IMR-90 (cell line): Measurements from ENCODE around the gene PSD2. TPM values are rescaled to one million over a fixed set of nuclear protein-coding genes. Genes with fewer than 3 reads are reported as not detected.

Experiments used
- ATAC-seq: fragments of 200-7000 bp; cut with Tn5 transposase; 2 replicates; pipeline ENCODE4 v1.9.1; 2020; ENCODE audit warnings: low read depth, mild to moderate bottlenecking, moderate library complexity
- BruUV-seq: library from RNA; stranded (reverse); fragments of 400-500 nt; replicated peaks from 2 replicates; lab custom pipeline; 2021; lab: Mats Ljungman, UMichigan
- CTCF ChIA-PET: fragments of 300-600 bp; formaldehyde crosslinking; extraction: SDS; loops from one replicate; lab custom pipeline; 2021; ENCODE audit warnings: antibody characterized with exemption; lab: Yijun Ruan, JAX
- POLR2A ChIA-PET: fragments of 300-600 bp; sonication (Branson Sonifier 250); formaldehyde crosslinking; loops from one replicate; lab custom pipeline; 2022; ENCODE audit warnings: antibody characterized with exemption; ENCODE audit not compliant: unreplicated experiment; lab: Charles Lee
- DNase-seq: peaks from one replicate; pipeline ENCODE4 v3.0.0; 2013
- H2AFZ ChIP-seq: replicated peaks from 2 replicates; pipeline ENCODE3; 2013; ENCODE audit warnings: low read length, mild to moderate bottlenecking; ENCODE audit not compliant: poor library complexity
- H2AK5ac ChIP-seq: 2 replicates; pipeline ENCODE4 v1.6.1; 2013; ENCODE audit warnings: low read depth, low read length, inconsistent platforms
- H2AK9ac ChIP-seq: replicated peaks from 2 replicates; pipeline ENCODE3; 2013; ENCODE audit warnings: mild to moderate bottlenecking, low read depth, low read length, moderate library complexity; ENCODE audit not compliant: poor library complexity
- H2BK120ac ChIP-seq: 2 replicates; pipeline ENCODE4 v1.6.1; 2013; ENCODE audit warnings: low read depth, low read length, inconsistent platforms
- H2BK15ac ChIP-seq: 3 replicates; pipeline ENCODE4 v1.6.1; 2013; ENCODE audit warnings: low read depth, low read length, inconsistent platforms
- H2BK20ac ChIP-seq: 2 replicates; pipeline ENCODE4 v1.6.1; 2013; ENCODE audit warnings: low read depth, mild to moderate bottlenecking, inconsistent platforms, low read length, moderate library complexity
- H2BK5ac ChIP-seq: 2 replicates; pipeline ENCODE4 v1.6.1; 2013; ENCODE audit warnings: mild to moderate bottlenecking, low read depth, low read length, inconsistent platforms; ENCODE audit not compliant: poor library complexity, severe bottlenecking
- H3K14ac ChIP-seq: replicated peaks from 2 replicates; pipeline ENCODE4 v1.6.1; 2013; ENCODE audit warnings: low read depth, low read length, inconsistent platforms
- H3K18ac ChIP-seq: 2 replicates; pipeline ENCODE4 v1.6.1; 2013; ENCODE audit warnings: low read depth, low read length, control low read depth
- H3K23ac ChIP-seq: 2 replicates; pipeline ENCODE4 v1.6.1; 2013; ENCODE audit warnings: low read depth, low read length, inconsistent platforms
- H3K27ac ChIP-seq: 2 replicates; pipeline ENCODE4 v1.5.1; 2013; ENCODE audit warnings: mild to moderate bottlenecking, control low read depth, low read length; ENCODE audit not compliant: insufficient read depth
- H3K27me3 ChIP-seq: 2 replicates; pipeline ENCODE4 v1.6.1; 2013; ENCODE audit warnings: low read length; ENCODE audit not compliant: control insufficient read depth, insufficient read depth
- H3K36me3 ChIP-seq: 2 replicates; pipeline ENCODE4 v1.6.1; 2013; ENCODE audit warnings: low read length, mixed read lengths; ENCODE audit not compliant: control insufficient read depth, insufficient read depth
- H3K4ac ChIP-seq: 2 replicates; pipeline ENCODE4 v1.6.1; 2013; ENCODE audit warnings: low read depth, low read length, inconsistent platforms
- H3K4me1 ChIP-seq: 2 replicates; pipeline ENCODE4 v1.6.1; 2013; ENCODE audit warnings: low read length, mixed read lengths; ENCODE audit not compliant: control insufficient read depth, insufficient read depth
- H3K4me2 ChIP-seq: 2 replicates; pipeline ENCODE4 v1.6.1; 2013; ENCODE audit warnings: low read depth, mild to moderate bottlenecking, control low read depth, low read length, moderate library complexity
- H3K4me3 ChIP-seq: 2 replicates; pipeline ENCODE4 v1.5.1; 2013; ENCODE audit warnings: low read depth, mild to moderate bottlenecking, control low read depth, low read length, moderate library complexity; ENCODE audit not compliant: insufficient read depth
- H3K56ac ChIP-seq: 2 replicates; pipeline ENCODE4 v1.6.1; 2013; ENCODE audit warnings: low read length, inconsistent platforms; ENCODE audit not compliant: insufficient read depth; ENCODE audit errors: extremely low read depth
- H3K79me1 ChIP-seq, 2 experiments: 2 replicates each; pipeline ENCODE4 v1.6.1; 2013; ENCODE audit warnings: low read length in 2 of 2, inconsistent platforms in 1 of 2, low read depth in 1 of 2
- H3K9ac ChIP-seq: 2 replicates; pipeline ENCODE4 v1.6.1; 2013; ENCODE audit warnings: low read depth, low read length, control low read depth
- H3K9me1 ChIP-seq: 2 replicates; pipeline ENCODE4 v1.6.1; 2013; ENCODE audit warnings: low read length, inconsistent platforms; ENCODE audit not compliant: insufficient read depth
- H3K9me3 ChIP-seq: 2 replicates; pipeline ENCODE4 v1.6.1; 2013; ENCODE audit warnings: low read length; ENCODE audit not compliant: control insufficient read depth, insufficient read depth
- H4K20me1 ChIP-seq: 2 replicates; pipeline ENCODE4 v1.6.1; 2013; ENCODE audit warnings: low read length, inconsistent platforms; ENCODE audit not compliant: insufficient read depth
- H4K5ac ChIP-seq: 2 replicates; pipeline ENCODE4 v1.6.1; 2013; ENCODE audit warnings: mild to moderate bottlenecking, low read depth, low read length, control low read depth
- H4K8ac ChIP-seq, 2 experiments: 2 replicates each; pipeline ENCODE4 v1.6.1; 2013; ENCODE audit warnings: low read depth in 2 of 2, low read length in 2 of 2, control low read depth in 1 of 2, inconsistent platforms in 1 of 2
- H4K91ac ChIP-seq: 2 replicates; pipeline ENCODE4 v1.6.1; 2013; ENCODE audit warnings: low read depth, low read length, inconsistent platforms; ENCODE audit not compliant: insufficient read depth
- BHLHE40 ChIP-seq: fragments of 150-350 bp; IDR thresholded peaks from 2 replicates; pipeline ENCODE4 v1.6.1; 2016; ENCODE audit warnings: mild to moderate bottlenecking, low read depth, low read length
- CEBPB ChIP-seq: IDR thresholded peaks from 2 replicates; pipeline ENCODE4 v1.6.1; 2012; ENCODE audit warnings: low read depth, low read length, improper control_type of control experiment
- CHD1 ChIP-seq: IDR thresholded peaks from 2 replicates; pipeline ENCODE4 v1.6.1; 2012; ENCODE audit warnings: low read depth, low read length, improper control_type of control experiment
- MAFK ChIP-seq: IDR thresholded peaks from 2 replicates; pipeline ENCODE4 v1.6.1; 2012; ENCODE audit warnings: low read depth, low read length, improper control_type of control experiment
- NFE2L2 ChIP-seq: fragments of 150-350 bp; IDR thresholded peaks from 2 replicates; pipeline ENCODE4 v1.6.1; 2016; ENCODE audit warnings: low read depth, mild to moderate bottlenecking, low read length
- RCOR1 ChIP-seq: IDR thresholded peaks from 2 replicates; pipeline ENCODE4 v1.6.1; 2012; ENCODE audit warnings: mild to moderate bottlenecking, low read length, improper control_type of control experiment; ENCODE audit not compliant: insufficient replicate concordance
- SMC3 ChIP-seq: fragments of 150-350 bp; IDR thresholded peaks from 2 replicates; pipeline ENCODE4 v1.6.1; 2016; ENCODE audit warnings: low read depth, mild to moderate bottlenecking, antibody characterized with exemption, low read length, moderate library complexity
- WGBS, 2 experiments: methylation state at CpG; one replicate each; pipeline versions ENCODE4 v1.1.5 to v1.1.7; 2013; ENCODE audit warnings: missing lambda C conversion rate in 2 of 2; ENCODE audit not compliant: insufficient read length in 1 of 2; ENCODE audit errors: extremely low coverage in 2 of 2; 5-methylcytosine and 5-hydroxymethylcytosine counted together
- dilution Hi-C: fragments of 300-500 bp; cut with HindIII; formaldehyde crosslinking; loops from one replicate; pipeline ENCODE4 v1.14.3; 2018; ENCODE audit warnings: low sequenced_read_pairs; ENCODE audit not compliant: unreplicated experiment
- in situ Hi-C: fragments of 300-500 bp; cut with MboI; formaldehyde crosslinking; loops from 3 replicates; pipeline ENCODE4 v1.14.3; 2019; ENCODE audit warnings: low sequenced_read_pairs, inconsistent platforms, mixed read lengths
- intact Hi-C: fragments of 100-400 bp; cut with micrococcal nuclease; formaldehyde crosslinking; loops from 2 replicates; pipeline ENCODE4 v1.10.0; 2022
- polyA plus RNA-seq, 3 experiments: library from polyadenylated mRNA; depleted of rRNA; stranded (reverse); fragments of >200 nt; gene quantifications; 2 replicates each; pipeline ENCODE4 v1.2.3, GENCODE V29; 2012; ENCODE audit warnings: low replicate concordance in 1 of 3
- total RNA-seq: library from RNA; depleted of rRNA; stranded (reverse); fragments of >200 nt; gene quantifications from 2 replicates; pipeline ENCODE4 v1.2.3, GENCODE V29; 2012
- TF ChIP-seq, protein P1 (sequence below): conservative IDR thresholded peaks from 2 replicates; pipeline ENCODE4 v1.5.1; 2012; ENCODE audit warnings: mild to moderate bottlenecking, low read depth, low read length, improper control_type of control experiment
- TF ChIP-seq, protein P2 (sequence below): fragments of 150-350 bp; IDR thresholded peaks from 2 replicates; pipeline ENCODE4 v1.6.1; 2017; ENCODE audit warnings: mild to moderate bottlenecking, antibody characterized with exemption, low read length, low read depth

PSD2 gene
- total and polyA plus RNA-seq, 2 of the 4 experiments (the other 2 are of a cell fraction) = 0.05 TPM; not detected in 1

DNA sequence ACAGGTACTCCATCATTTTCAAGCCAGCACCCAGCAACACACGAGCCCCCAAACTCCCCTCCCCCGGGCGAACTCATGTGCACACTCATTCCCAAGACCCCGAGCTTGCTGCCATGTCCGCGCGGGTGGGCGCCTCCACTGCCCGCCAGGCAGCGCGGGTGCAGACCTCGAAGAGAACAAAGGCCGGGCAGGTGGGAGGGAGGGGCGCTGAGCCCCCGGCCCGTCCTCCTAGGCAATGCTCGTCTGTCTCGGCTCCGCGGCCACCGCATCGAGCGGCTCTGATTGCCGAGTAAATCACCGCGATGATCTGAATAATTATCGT, 47.1 kb upstream of the PSD2 start:
- DNase-seq (no peak), ATAC-seq (no peak)
- Histone ChIP-seq H3K27ac (no peak overlapping the region), H3K9ac (no peak overlapping the region), H2AK5ac (no peak overlapping the region), H4K20me1 (0 out of 2 replicates have a peak, but pooled peaks cover 3% of the 10 kb centered on the region), H2AFZ (peak overlapping the region; percentile 73), H2BK5ac (no peak overlapping the region), H3K79me1 (no peaks in the 10 kb centered on the region), H3K23ac (no peak overlapping the region), H3K27me3 (peaks cover 7% of the 10 kb centered on the region; the same call in 1 of the 2 replicates), H2BK120ac (no peak overlapping the region), H2BK15ac (no peak overlapping the region), H3K4me2 (no peak overlapping the region), H3K4ac (0 out of 2 replicates have a peak overlapping the region, but pooled peaks have one; percentile 7), H3K9me3 (no peaks in the 10 kb centered on the region), H3K4me1 (peaks cover 35% of the 10 kb centered on the region), H3K4me3 (no peak overlapping the region), H3K18ac (no peak overlapping the region), H3K56ac (no peak overlapping the region), H2AK9ac (no peak overlapping the region), H4K5ac (no peak overlapping the region; the same call in 1 of the 2 replicates), H3K14ac (no peak overlapping the region), H4K91ac (no peak overlapping the region), H3K36me3 (no peaks in the 10 kb centered on the region), H3K9me1 (peaks cover 16% of the 10 kb centered on the region), H2BK20ac (no peak overlapping the region), H4K8ac (no peak overlapping the region)
- in situ Hi-C loops (no loop called here), intact Hi-C loops (no loop called here), dilution Hi-C loops (no loop called here)
- 47% methylated on average over 10 of the region's 27 CpGs; no CpG with 5 or more reads in 1 of the 2 experiments for WGBS, 2 experiments
- no peak for TF ChIP-seq CHD1
- TF ChIP-seq NFE2L2 = no peak
- no peak for TF ChIP-seq BHLHE40
- TF ChIP-seq MAFK = no peak
- TF ChIP-seq CEBPB = no peak
- TF ChIP-seq, protein P1, sequence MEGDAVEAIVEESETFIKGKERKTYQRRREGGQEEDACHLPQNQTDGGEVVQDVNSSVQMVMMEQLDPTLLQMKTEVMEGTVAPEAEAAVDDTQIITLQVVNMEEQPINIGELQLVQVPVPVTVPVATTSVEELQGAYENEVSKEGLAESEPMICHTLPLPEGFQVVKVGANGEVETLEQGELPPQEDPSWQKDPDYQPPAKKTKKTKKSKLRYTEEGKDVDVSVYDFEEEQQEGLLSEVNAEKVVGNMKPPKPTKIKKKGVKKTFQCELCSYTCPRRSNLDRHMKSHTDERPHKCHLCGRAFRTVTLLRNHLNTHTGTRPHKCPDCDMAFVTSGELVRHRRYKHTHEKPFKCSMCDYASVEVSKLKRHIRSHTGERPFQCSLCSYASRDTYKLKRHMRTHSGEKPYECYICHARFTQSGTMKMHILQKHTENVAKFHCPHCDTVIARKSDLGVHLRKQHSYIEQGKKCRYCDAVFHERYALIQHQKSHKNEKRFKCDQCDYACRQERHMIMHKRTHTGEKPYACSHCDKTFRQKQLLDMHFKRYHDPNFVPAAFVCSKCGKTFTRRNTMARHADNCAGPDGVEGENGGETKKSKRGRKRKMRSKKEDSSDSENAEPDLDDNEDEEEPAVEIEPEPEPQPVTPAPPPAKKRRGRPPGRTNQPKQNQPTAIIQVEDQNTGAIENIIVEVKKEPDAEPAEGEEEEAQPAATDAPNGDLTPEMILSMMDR = no peak
- TF ChIP-seq RCOR1 = no peak
- TF ChIP-seq SMC3 = no peak
- TF ChIP-seq, protein P2, sequence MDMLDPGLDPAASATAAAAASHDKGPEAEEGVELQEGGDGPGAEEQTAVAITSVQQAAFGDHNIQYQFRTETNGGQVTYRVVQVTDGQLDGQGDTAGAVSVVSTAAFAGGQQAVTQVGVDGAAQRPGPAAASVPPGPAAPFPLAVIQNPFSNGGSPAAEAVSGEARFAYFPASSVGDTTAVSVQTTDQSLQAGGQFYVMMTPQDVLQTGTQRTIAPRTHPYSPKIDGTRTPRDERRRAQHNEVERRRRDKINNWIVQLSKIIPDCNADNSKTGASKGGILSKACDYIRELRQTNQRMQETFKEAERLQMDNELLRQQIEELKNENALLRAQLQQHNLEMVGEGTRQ = no peak
- BruUV-seq = no TSS peak
- POLR2A ChIA-PET = no interaction called here
- CTCF ChIA-PET = interaction anchor here (0.7 to 2.5 kb wide), 2 partner anchors 14 to 17 kb away, joined by 3 to 9 read pairs; no protein-coding TSS in a partner anchor
